H1 (cell line): ENCODE data around the gene CLMP. TPM values are rescaled to one million over a fixed set of nuclear protein-coding genes. Genes with fewer than 3 reads are reported as not detected.
A peak's percentile ranks its signal among the peaks of the same experiment; 100 is the strongest.

Experiments used
- CTCF ChIA-PET: fragments of 300-600 bp; sonication (Branson Sonifier 250); formaldehyde crosslinking; loops from one replicate; lab custom pipeline; 2021; ENCODE audit not compliant: partially characterized antibody; lab: Charles Lee
- POLR2A ChIA-PET: fragments of 300-600 bp; sonication (Branson Sonifier 250); formaldehyde crosslinking; loops from one replicate; lab custom pipeline; 2021; ENCODE audit warnings: inconsistent platforms; ENCODE audit not compliant: partially characterized antibody; lab: Charles Lee
- DNase-seq, 2 experiments: peaks; one replicate each; pipeline versions ENCODE4 v3.0.0 to v3.0.0-alpha.2; 2010 to 2022; ENCODE audit warnings: low spot score in 2 of 2, low read depth in 1 of 2, mixed read lengths in 1 of 2
- FAIRE-seq: peaks from 2 replicates; lab custom pipeline; 2011; peaks lifted over from hg19 to GRCh38; lab: Jason Lieb, UNC
- H2AFZ ChIP-seq: 2 replicates; pipeline ENCODE4 v1.8.1; 2012; ENCODE audit warnings: low read length, inconsistent platforms
- H2AK5ac ChIP-seq: 2 replicates; pipeline ENCODE4 v1.6.1; 2013; ENCODE audit warnings: low read depth, low read length
- H2BK120ac ChIP-seq: replicated peaks from 2 replicates; pipeline ENCODE3; 2013; ENCODE audit warnings: low read depth, low read length, inconsistent platforms
- H2BK12ac ChIP-seq: 2 replicates; pipeline ENCODE4 v1.6.1; 2013; ENCODE audit warnings: low read depth, low read length
- H2BK15ac ChIP-seq: 2 replicates; pipeline ENCODE4 v1.6.1; 2013; ENCODE audit warnings: low read length
- H2BK20ac ChIP-seq: 2 replicates; pipeline ENCODE4 v1.6.1; 2013; ENCODE audit warnings: low read length
- H2BK5ac ChIP-seq: 2 replicates; pipeline ENCODE4 v1.6.1; 2013; ENCODE audit warnings: low read depth, low read length
- H3K14ac ChIP-seq: 2 replicates; pipeline ENCODE4 v1.6.1; 2013; ENCODE audit warnings: inconsistent platforms; ENCODE audit not compliant: insufficient read length
- H3K18ac ChIP-seq: 2 replicates; pipeline ENCODE4 v1.6.1; 2013; ENCODE audit warnings: low read length; ENCODE audit errors: extremely low read depth
- H3K23ac ChIP-seq: 2 replicates; pipeline ENCODE4 v1.6.1; 2013; ENCODE audit warnings: inconsistent platforms; ENCODE audit not compliant: insufficient read length
- H3K23me2 ChIP-seq: 2 replicates; pipeline ENCODE4 v1.6.1; 2013; ENCODE audit warnings: low read depth, low read length
- H3K27ac ChIP-seq: 2 replicates; pipeline ENCODE4 v1.6.1; 2011; ENCODE audit warnings: low read depth, low read length, inconsistent platforms
- H3K27me3 ChIP-seq, 4 experiments: replicated peaks in 1 of 4; 1 replicate in 1 of 4; 2 replicates in 3 of 4; pipeline versions ENCODE4 v1.6.1 to v1.8.1; 2011 to 2013; ENCODE audit warnings: low read length in 3 of 4, mild to moderate bottlenecking in 3 of 4, inconsistent platforms in 2 of 4, mixed read lengths in 2 of 4, moderate library complexity in 1 of 4; ENCODE audit not compliant: control insufficient read depth in 3 of 4, insufficient read depth in 3 of 4; ENCODE audit errors: extremely low read depth in 1 of 4
- H3K36me3 ChIP-seq, 4 experiments: 2 replicates each; pipeline versions ENCODE4 v1.6.1 to v1.8.1; 2011 to 2013; ENCODE audit warnings: mild to moderate bottlenecking in 4 of 4, low read length in 3 of 4, moderate library complexity in 2 of 4, control low read depth in 1 of 4, inconsistent platforms in 1 of 4; ENCODE audit not compliant: insufficient read depth in 4 of 4, control insufficient read depth in 2 of 4
- H3K4ac ChIP-seq: replicated peaks from 2 replicates; pipeline ENCODE3; 2013; ENCODE audit warnings: low read length, low read depth, mixed read lengths, inconsistent platforms; ENCODE audit not compliant: insufficient read length
- H3K4me1 ChIP-seq, 4 experiments: replicated peaks in 1 of 4; 1 replicate in 1 of 4; 2 replicates in 3 of 4; pipeline versions ENCODE4 v1.6.1 to v1.8.1; 2011 to 2013; ENCODE audit warnings: low read length in 3 of 4, inconsistent platforms in 2 of 4, mixed read lengths in 1 of 4; ENCODE audit not compliant: insufficient read depth in 4 of 4, control insufficient read depth in 3 of 4
- H3K4me2 ChIP-seq, 2 experiments: 2 replicates each; pipeline versions ENCODE4 v1.6.1 to v1.8.1; 2011 to 2013; ENCODE audit warnings: low read depth in 2 of 2, low read length in 2 of 2, control low read depth in 1 of 2, inconsistent platforms in 1 of 2, mild to moderate bottlenecking in 1 of 2; ENCODE audit not compliant: insufficient read depth in 1 of 2
- H3K4me3 ChIP-seq, 4 experiments: fragments of 200-600, 300-600 bp in 1 of 4; sonication (generic), shearing (Covaris generic), sonication (Bioruptor Twin) in 1 of 4; 2 replicates each; pipeline versions ENCODE4 v1.5.1 to v1.8.1; 2011 to 2016; ENCODE audit warnings: low read length in 4 of 4, low read depth in 3 of 4, control low read depth in 2 of 4, inconsistent platforms in 2 of 4, mild to moderate bottlenecking in 2 of 4, mixed read lengths in 1 of 4, moderate library complexity in 1 of 4; ENCODE audit not compliant: insufficient read depth in 2 of 4; ENCODE audit errors: extremely low read depth in 1 of 4
- H3K56ac ChIP-seq: replicated peaks from 2 replicates; pipeline ENCODE3; 2013; ENCODE audit warnings: low read depth, mild to moderate bottlenecking, mixed read lengths, low read length, inconsistent platforms; ENCODE audit not compliant: insufficient read length
- H3K79me1 ChIP-seq: 2 replicates; pipeline ENCODE4 v1.6.1; 2013; ENCODE audit warnings: low read depth, low read length, control low read depth
- H3K79me2 ChIP-seq, 2 experiments: 2 replicates each; pipeline versions ENCODE4 v1.6.1 to v1.8.1; 2012 to 2013; ENCODE audit warnings: low read length in 2 of 2, mild to moderate bottlenecking in 2 of 2, inconsistent platforms in 1 of 2; ENCODE audit not compliant: insufficient read depth in 2 of 2, control insufficient read depth in 1 of 2
- H3K9ac ChIP-seq, 4 experiments: replicated peaks in 1 of 4; 1 replicate in 1 of 4; 2 replicates in 3 of 4; pipeline versions ENCODE4 v1.6.1 to v1.8.1; 2011 to 2013; ENCODE audit warnings: low read depth in 3 of 4, low read length in 3 of 4, control low read depth in 2 of 4, mild to moderate bottlenecking in 2 of 4, moderate library complexity in 2 of 4, inconsistent platforms in 1 of 4; ENCODE audit errors: extremely low read depth in 1 of 4
- H3K9me3 ChIP-seq, 2 experiments: 2 replicates each; pipeline versions ENCODE4 v1.6.1 to v1.8.1; 2012 to 2013; ENCODE audit warnings: mild to moderate bottlenecking in 2 of 2, moderate library complexity in 2 of 2, control low read depth in 1 of 2, inconsistent platforms in 1 of 2, low read depth in 1 of 2, low read length in 1 of 2, mixed read lengths in 1 of 2; ENCODE audit not compliant: insufficient read depth in 2 of 2
- H4K20me1 ChIP-seq, 2 experiments: replicated peaks in 1 of 2; 2 replicates each; pipeline versions ENCODE3 to v1.8.1; 2011 to 2013; ENCODE audit warnings: inconsistent platforms in 2 of 2, low read length in 2 of 2, mild to moderate bottlenecking in 1 of 2; ENCODE audit not compliant: insufficient read depth in 2 of 2, control insufficient read depth in 1 of 2
- H4K5ac ChIP-seq: 2 replicates; pipeline ENCODE4 v1.6.1; 2013; ENCODE audit warnings: low read length, low read depth, mixed read lengths, inconsistent platforms; ENCODE audit not compliant: insufficient read length
- H4K8ac ChIP-seq: 2 replicates; pipeline ENCODE4 v1.8.0; 2013; ENCODE audit warnings: mild to moderate bottlenecking, moderate library complexity, low read length, inconsistent platforms; ENCODE audit not compliant: insufficient read depth; ENCODE audit errors: extremely low read depth
- H4K91ac ChIP-seq: replicated peaks from 2 replicates; pipeline ENCODE3; 2013; ENCODE audit warnings: low read length, mixed read lengths, inconsistent platforms; ENCODE audit not compliant: insufficient read length
- ASH2L ChIP-seq: fragments of 200-600, 300-600 bp; sonication (generic); IDR thresholded peaks from one replicate; pipeline ENCODE4 v1.7.1; 2017; ENCODE audit warnings: low read length
- GABPA ChIP-seq: IDR thresholded peaks from 2 replicates; pipeline ENCODE4 v1.6.1; 2011; ENCODE audit warnings: mild to moderate bottlenecking, low read length, moderate library complexity, borderline replicate concordance; ENCODE audit not compliant: insufficient read depth
- KDM1A ChIP-seq: fragments of 200-600, 300-600 bp; sonication (generic); IDR thresholded peaks from 2 replicates; pipeline ENCODE4 v1.7.1; 2016; ENCODE audit warnings: mild to moderate bottlenecking, low read length, borderline replicate concordance
- KDM4A ChIP-seq: IDR thresholded peaks from one replicate; pipeline ENCODE4 v1.7.1; 2012; ENCODE audit warnings: low read depth, mild to moderate bottlenecking, moderate library complexity, low read length, inconsistent platforms; ENCODE audit not compliant: severe bottlenecking
- NANOG ChIP-seq: IDR thresholded peaks from 2 replicates; pipeline ENCODE4 v1.6.1; 2011; ENCODE audit warnings: low read length, low read depth, mild to moderate bottlenecking, inconsistent platforms; ENCODE audit not compliant: insufficient read depth, poor library complexity, severe bottlenecking
- RBBP5 ChIP-seq: IDR thresholded peaks from 2 replicates; pipeline ENCODE4 v1.7.1; 2012; ENCODE audit warnings: low read depth, mild to moderate bottlenecking, inconsistent platforms, low read length, moderate library complexity, borderline replicate concordance
- SIN3A ChIP-seq, 2 experiments: IDR thresholded peaks in 1 of 2; conservative IDR thresholded peaks in 1 of 2; 2 replicates each; pipeline ENCODE4 v1.6.1; 2011 to 2012; ENCODE audit warnings: low read length in 2 of 2, improper control_type of control experiment in 1 of 2, low read depth in 1 of 2, mild to moderate bottlenecking in 1 of 2
- TAF7 ChIP-seq: optimal IDR thresholded peaks from 2 replicates; pipeline ENCODE3; 2011; ENCODE audit warnings: low read depth, mild to moderate bottlenecking, inconsistent platforms, low read length, moderate library complexity, borderline replicate concordance
- TBP ChIP-seq: IDR thresholded peaks from 2 replicates; pipeline ENCODE4 v1.6.1; 2011; ENCODE audit warnings: low read depth, low read length, improper control_type of control experiment
- WGBS, 2 experiments: shearing (Covaris generic) in 1 of 2; methylation state at CpG; one replicate each; pipeline versions ENCODE4 v1.1.6 to v1.1.7; 2013 to 2015; ENCODE audit warnings: low lambda C conversion rate in 2 of 2, mixed read lengths in 2 of 2, inconsistent platforms in 1 of 2, low coverage in 1 of 2, missing lambda C conversion rate in 1 of 2; ENCODE audit not compliant: insufficient replicate concordance in 2 of 2, insufficient coverage in 1 of 2, insufficient read length in 1 of 2; ENCODE audit errors: extremely low coverage in 1 of 2, missing lambda C conversion rate in 1 of 2; 5-methylcytosine and 5-hydroxymethylcytosine counted together
- polyA plus RNA-seq, 7 experiments: library from polyadenylated mRNA; depleted of rRNA in 3 of 7; stranded (reverse) in 5 of 7; unstranded in 2 of 7; fragments of >200 nt in 5 of 7; fragments of 200-250 nt in 2 of 7; gene quantifications; 1 replicate in 5 of 7; 2 replicates in 1 of 7; 4 replicates in 1 of 7; pipeline versions ENCODE4 v1.2.1 to v1.2.3, GENCODE V29; 2011 to 2013; ENCODE audit warnings: missing spikeins in 2 of 7, mixed read lengths in 2 of 7
- total RNA-seq: library from RNA; stranded (reverse); fragmentation: NEBNext Ultra II Directional; extraction: Animal tissue kit (Norgen Biotek cat#: 25700); gene quantifications from 2 replicates; pipeline ENCODE4 v1.2.1, GENCODE V29; 2021

Gene CLMP
- total and polyA plus RNA-seq, 2 of the 8 experiments (the other 6 are each of a cell fraction or from before 2014, with no cell fraction given) = 9.9 to 24.1 TPM

GRCh38 chr11:123194337-123195187 is 486 bp downstream of the CLMP start:
- Histone ChIP-seq H3K23me2 (peaks cover 21% of the 10 kb centered on the region; the same call in 1 of the 2 replicates), H2BK20ac (no peak overlapping the region; the same call in 1 of the 2 replicates), H3K56ac (peak overlapping the region; percentile 25), H3K79me2 (peaks cover 0 to 43% of the 10 kb centered on the region in 2 experiments; a peak in 2 of 4 replicates), H4K5ac (peak overlapping the region; percentile 41), H3K14ac (peak overlapping the region; percentile 50), H2BK15ac (0 out of 2 replicates have a peak overlapping the region, but pooled peaks have one; percentile 47), H3K4me2 (peak overlapping the region; percentile 93 to 97), H3K36me3 (no peaks in the 10 kb centered on the region; a peak in 1 of 8 replicates), H4K8ac (peak overlapping the region; percentile 76; the same call in 1 of the 2 replicates), H3K23ac (no peak overlapping the region), H3K4me1 (peaks cover 4 to 29% (median 19%) of the 10 kb centered on the region in 4 experiments), H2BK120ac (peak overlapping the region; percentile 16), H3K9me3 (no peaks in the 10 kb centered on the region), H3K27me3 (peaks cover 0 to 6% (median 3%) of the 10 kb centered on the region in 4 experiments; a peak in 4 of 7 replicates), H3K4ac (no peak overlapping the region), H4K91ac (peak overlapping the region; percentile 75), H2AFZ (peak overlapping the region; percentile 14; the same call in 1 of the 2 replicates), H3K79me1 (peaks cover 2% of the 10 kb centered on the region; the same call in 1 of the 2 replicates), H2BK5ac (peak overlapping the region; percentile 79; the same call in 1 of the 2 replicates), H4K20me1 (no peaks in the 10 kb centered on the region), H3K27ac (peak overlapping the region; percentile 54; the same call in 1 of the 2 replicates), H3K18ac (peak overlapping the region; percentile 98), H3K9ac (peak overlapping the region; percentile 76 to 80 (median 78)), H2AK5ac (no peak overlapping the region), H3K4me3 (peak overlapping the region; percentile 53 to 76 (median 69)), H2BK12ac (peak overlapping the region; percentile 51; the same call in 1 of the 2 replicates)
- POLR2A ChIA-PET = interaction anchor here (0.6 to 6.4 kb wide), 16 partner anchors 10 to 295 kb away, joined by 3 to 67 read pairs (median 5); partner anchors contain the start of gene HSPA8
- CTCF ChIA-PET = interaction anchor here (0.5 to 2.2 kb wide), 6 partner anchors 22 to 126 kb away, joined by 3 to 5 read pairs (median 4); no protein-coding TSS in a partner anchor
- DNase-seq (no peak), FAIRE-seq (peak; percentile 42)
- 2% methylated on average over 44 of the region's 54 CpGs; no CpG with 5 or more reads in 1 of the 2 experiments for WGBS, 2 experiments
- TF ChIP-seq GABPA (0 out of 2 replicates have a peak, but pooled peaks have one; percentile 26), KDM1A (no peak), RBBP5 (peak; percentile 53; the same call in 1 of the 2 replicates), NANOG (peak; percentile 6), TBP (0 out of 2 replicates have a peak, but pooled peaks have one; percentile 42), ASH2L (peak; percentile 88), SIN3A (conservative IDR thresholded peaks at IDR 0.05 in 1 of 2, IDR thresholded peaks at IDR 0.05 in 1 of 2; ENCODE audit: low read depth in 1 of 2, low read length in 2 of 2) (no peak; a peak in 1 of 4 replicates), TAF7 (peak; percentile 70), KDM4A (peak; percentile 45)
